GM19043 (cell line): Measurements from ENCODE around the gene MLC1.
"Not testable (repeated sequence)": the region's sequence is repeated elsewhere in the genome, so short reads cannot be mapped to it uniquely, and the experiment has no call there.

Source experiments
- ATAC-seq: cut with Tn5 transposase; IDR thresholded peaks from one replicate; pipeline ENCODE4 v1.9.1; 2021; ENCODE audit warnings: low read depth; ENCODE audit not compliant: unreplicated experiment

The MLC1 gene

GRCh38 chr22:50104141-50104544 is 18.9 kb upstream of the MLC1 start:
- no peak for ATAC-seq

DNA sequence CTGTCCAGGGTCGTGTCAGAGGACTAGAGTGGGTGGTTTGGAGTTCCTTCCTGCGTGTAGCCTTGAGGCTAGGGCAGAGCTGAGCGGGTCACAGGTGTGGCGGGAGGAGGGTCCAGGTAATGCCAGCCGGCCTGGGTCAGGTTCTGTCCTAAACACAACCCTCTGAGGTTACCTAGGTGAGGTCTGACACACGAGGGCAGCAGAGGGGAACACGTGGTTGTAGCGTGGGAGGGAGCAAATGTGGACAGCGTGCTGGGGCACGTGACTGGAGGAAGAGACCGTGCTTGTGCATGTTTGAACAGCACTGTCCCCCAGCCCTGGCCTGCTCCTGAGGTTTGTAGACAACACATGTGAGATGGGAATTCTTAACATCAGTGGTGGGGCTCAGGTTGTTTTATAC is 17.7 kb upstream of the MLC1 start:
- no peak for ATAC-seq

- ATAC-seq, result no peak
Measured at GRCh38 chr22:50101870-50102565, 16.8 kb upstream of the MLC1 start.

GRCh38 chr22:50098052-50098451 is 12.8 kb upstream of the MLC1 start:
- ATAC-seq, result no peak

GRCh38 chr22:50092342-50092741 is 7.1 kb upstream of the MLC1 start:
- no peak for ATAC-seq

- no peak for ATAC-seq
Measured at GRCh38 chr22:50091092-50091768, 6.0 kb upstream of the MLC1 start.

GRCh38 chr22:50090412-50090714 is 5.1 kb upstream of the MLC1 start:
- no peak for ATAC-seq

- no peak for ATAC-seq
Measured at GRCh38 chr22:50089682-50090411, 4.6 kb upstream of the MLC1 start, which contains the start of gene MOV10L1. TSS of gene MOV10L1 (plus strand) at chr22:50090006. CDS start at chr22:50090089, 83 bp downstream.

DNA sequence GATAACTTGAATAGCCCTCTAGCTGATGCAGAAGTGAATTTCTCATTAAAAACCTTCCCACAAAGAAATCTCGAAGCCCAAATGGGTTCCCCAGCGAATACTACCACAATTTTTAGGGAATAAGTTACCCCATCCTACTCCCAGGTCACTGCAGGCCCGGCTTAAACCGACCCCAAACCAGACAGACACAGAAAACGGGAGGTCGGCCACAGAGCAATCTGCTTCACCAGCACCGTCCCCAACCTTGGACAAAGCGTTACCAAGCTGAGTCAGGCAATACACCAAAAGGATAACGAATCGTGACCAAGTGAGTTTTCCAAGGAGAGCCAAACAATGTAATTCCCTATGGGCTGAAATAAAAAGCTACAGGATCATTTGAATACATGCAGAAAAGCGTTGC is 4.0 kb upstream of the MLC1 start:
- ATAC-seq, result no peak

DNA sequence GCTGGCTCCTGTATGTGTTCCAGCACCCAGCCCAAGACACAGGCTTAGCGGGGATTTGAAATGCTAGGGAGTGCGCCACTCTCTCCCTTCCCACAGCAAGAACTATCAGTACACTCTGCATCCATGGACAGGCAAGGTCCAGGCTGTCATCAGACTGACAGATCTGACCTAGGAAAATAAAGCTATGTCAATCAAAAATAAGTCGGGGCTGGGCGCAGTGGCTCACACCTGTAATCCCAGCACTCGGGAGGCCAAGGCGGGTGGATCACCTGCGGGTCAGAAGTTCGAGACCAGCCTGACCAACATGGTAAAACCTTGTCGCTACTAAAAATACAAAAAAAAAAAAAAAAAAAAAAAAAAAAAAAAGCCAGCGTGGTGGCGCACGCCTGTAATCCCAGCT is 2.9 kb upstream of the MLC1 start:
- no peak for ATAC-seq

GRCh38 chr22:50087646-50088045 is 2.4 kb upstream of the MLC1 start:
- ATAC-seq, result no peak

DNA sequence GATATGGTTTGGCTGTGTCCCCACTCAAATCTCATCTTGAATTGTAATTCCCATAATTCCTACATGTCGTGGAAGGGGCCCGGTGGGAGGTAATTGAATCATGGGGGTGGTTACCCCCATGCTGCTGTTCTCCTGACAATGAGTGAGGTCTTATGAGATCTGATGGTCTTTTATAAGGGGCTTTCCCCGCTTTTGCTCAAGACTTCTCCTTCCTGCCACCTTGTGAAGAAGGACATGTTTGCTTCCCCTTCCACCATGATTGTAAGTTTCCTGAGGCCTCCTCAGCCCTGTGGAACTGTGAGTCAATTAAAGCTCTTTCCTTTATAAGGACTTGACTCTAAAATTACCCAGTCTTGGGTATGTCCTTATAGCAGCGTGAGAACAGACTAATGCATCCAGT is 1.7 kb upstream of the MLC1 start:
- not testable (repeated sequence) for ATAC-seq

- ATAC-seq, result no peak
Measured at GRCh38 chr22:50086526-50086925, 1.3 kb upstream of the MLC1 start.

DNA sequence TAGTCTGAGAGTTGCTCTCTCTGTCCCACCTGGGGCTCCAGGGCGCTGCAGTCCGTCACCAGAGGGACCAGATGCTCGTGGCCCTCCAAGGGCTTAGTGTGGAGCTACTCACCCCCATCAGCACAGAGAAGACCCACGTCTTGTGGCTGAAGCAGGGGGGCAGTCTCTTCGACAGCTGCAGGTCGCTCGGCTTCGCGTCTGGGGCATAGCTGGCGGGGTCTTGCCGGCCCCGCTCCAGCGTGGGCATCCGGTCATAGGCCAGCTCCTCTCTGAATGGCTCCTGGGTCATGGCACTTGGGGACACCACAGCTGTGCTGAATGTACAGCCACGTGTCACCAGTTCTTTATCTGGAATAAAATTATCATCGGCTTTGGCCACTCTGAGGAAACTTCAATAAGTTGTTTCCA is 608 bp downstream of the MLC1 start:
- no peak for ATAC-seq

- no peak for ATAC-seq
Measured at GRCh38 chr22:50084080-50084477, 1.1 kb downstream of the MLC1 start.

DNA sequence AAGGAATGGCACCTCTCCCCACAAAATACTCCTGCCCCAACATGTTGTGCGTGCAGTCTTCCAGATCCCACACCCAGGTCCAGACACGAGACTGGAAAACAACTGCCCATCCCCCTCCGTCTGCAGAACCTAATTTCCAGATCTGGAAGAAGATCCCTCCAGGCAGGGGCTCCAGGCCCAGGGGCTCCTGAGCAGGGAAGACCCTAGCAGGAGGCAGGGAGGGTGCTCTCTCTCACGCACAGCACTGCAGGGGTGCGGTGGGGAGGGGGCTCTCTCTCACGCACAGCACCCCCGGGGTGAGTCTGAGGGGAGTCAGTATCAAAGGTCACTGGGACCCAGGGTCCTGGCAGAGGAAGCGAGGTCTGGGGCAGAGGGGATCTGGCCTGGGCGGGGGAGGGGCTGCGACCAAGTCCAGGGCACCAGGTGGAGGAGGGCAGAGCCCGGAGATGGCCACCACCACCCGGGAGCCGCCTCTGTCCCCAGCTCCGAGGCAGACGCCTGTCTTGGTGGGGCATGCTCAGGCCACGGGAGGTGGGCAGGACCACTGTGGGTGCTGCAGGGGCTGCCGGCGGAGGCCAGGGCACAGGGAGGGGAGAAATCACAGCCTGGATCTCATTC is 1.7 kb downstream of the MLC1 start:
- no peak for ATAC-seq

GRCh38 chr22:50082961-50083461 is 2.2 kb downstream of the MLC1 start:
- ATAC-seq, result no peak

DNA sequence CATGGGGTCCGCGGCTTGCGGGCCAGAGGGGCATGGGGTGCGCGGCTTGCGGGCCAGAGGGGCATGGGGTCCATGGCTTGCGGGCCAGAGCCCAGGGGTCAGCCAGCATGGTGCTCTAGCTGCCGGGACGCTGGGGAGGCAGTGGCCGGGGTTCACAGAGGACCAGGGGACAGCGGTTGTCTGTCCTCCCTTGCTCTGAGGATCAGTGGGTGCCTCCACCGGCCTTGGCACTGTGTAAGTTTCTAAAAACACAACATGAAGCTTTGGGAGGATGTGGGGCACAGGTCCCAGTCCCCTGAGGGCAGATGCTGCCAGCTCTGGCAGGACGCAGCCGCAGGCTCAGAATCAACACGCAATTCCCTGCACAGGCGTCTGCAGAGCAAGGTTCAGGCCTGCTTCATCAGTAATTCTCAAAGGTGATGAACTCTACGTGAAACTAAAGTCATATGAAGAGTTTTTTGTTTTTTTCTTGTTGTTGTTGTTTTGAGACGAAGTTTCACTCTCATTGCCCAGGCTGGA is 3.0 kb downstream of the MLC1 start:
- ATAC-seq, result no peak

- ATAC-seq, result no peak
Measured at GRCh38 chr22:50081426-50082196, 3.6 kb downstream of the MLC1 start.

DNA sequence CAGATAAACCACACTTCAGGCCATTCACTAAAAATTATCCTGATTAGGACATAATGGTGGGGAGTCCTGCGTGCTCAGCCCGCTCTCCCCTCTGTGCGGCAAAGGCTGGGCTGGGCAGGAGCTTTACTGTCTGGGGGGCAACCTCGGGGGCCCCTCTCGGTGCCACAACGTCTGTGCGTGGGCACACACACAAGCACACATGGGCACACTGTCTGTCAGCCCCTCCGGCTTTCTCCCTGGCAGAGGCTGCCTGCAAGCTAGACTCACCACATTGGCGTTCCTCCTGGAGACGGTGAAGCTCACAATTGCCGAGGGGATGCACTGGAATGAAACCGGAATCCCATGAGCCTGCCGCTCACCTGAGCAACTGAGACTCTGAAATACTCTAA is 5.2 kb downstream of the MLC1 start:
- ATAC-seq, result no peak
